GM18873 (cell line): ENCODE data around the gene CACFD1.

Experiments used
- ATAC-seq: cut with Tn5 transposase; IDR thresholded peaks from one replicate; pipeline ENCODE4 v1.9.1; 2021; ENCODE audit warnings: mild to moderate bottlenecking, moderate library complexity, moderate number of reproducible peaks; ENCODE audit not compliant: unreplicated experiment, low FRiP score

The CACFD1 gene

DNA sequence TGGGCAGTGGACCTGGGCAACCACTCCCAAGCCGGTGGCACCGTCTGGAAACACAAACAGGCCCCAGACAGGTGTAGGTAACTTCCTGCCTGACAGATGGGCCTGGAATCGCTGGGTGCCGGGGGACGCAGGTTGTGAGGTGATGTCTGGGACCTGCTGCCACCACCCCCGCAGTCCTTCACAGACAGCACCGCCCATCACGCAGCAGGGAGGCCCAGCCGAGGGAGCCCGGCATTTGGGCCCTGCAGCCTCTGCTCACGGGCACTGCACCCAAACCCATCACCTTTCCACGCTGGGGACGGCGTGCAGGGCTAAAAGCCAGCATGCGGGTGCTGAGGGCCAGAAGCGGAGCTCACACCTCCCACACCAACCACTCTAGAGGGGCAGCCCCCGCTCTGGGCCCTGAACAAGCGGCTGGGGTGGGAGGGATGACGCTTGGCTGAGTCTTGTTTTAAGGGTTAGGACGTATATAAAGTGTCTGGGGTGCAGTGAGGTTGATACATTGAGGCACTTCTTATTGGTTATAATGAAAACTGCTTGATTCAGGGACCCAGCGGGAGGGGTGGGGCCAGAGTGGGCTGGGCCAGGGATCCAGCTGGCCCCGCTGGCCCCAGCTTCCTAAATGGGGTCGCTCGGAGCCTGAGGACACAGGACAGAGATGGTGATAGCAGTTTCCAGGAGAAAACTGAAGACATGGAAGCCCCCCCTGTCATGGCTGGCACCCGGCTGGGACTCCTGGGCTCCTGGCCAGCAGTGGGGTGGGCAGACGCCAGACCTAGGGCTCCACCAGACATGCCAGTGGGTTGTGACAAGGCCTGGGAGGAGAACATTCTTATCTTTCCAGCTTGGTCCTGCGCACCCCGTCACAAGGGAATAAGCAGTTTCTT lies 53.7 kb downstream of the CACFD1 start:
- no peak for ATAC-seq

DNA sequence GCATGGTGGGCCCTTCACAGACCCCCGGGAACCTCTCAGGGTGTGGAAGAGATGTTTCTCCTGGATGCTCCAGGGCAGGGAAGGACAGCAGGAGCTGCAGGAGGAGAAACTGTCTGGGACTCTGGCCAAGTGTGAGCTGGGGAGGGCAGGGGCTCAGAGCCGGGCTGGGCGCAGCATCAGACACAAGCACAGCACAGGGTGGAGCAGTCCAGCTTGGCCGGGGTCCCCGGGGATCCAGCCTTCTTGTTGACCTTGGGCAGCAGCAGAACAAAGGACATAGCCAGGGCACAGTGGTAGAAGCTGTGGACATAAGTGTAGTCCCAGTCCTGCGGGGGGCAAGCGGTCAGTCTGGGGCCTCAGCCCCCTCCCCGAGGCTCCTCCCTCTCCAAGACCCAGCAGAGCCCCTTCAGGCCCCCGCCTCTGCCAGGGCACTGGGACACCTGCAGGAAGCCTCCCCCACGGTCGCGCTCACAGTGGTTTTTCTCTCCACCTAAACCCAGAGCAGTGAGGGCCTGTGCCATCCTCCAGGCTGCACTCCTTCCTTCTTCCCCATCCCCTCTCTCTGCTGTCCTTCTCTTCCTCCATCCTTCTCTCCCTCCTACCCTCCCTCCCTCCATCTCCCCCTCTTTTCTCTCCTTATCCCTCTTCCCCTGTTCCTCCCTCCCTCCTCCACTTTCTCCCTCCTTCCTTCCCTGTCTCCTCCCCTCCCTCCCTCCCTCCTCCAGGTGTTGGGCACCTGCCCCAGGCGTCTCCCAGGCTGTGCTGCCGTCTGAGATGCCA lies 54.9 kb downstream of the CACFD1 start:
- no peak for ATAC-seq

GRCh38 chr9:133515240-133515610 lies 55.4 kb downstream of the CACFD1 start:
- ATAC-seq: no peak

DNA sequence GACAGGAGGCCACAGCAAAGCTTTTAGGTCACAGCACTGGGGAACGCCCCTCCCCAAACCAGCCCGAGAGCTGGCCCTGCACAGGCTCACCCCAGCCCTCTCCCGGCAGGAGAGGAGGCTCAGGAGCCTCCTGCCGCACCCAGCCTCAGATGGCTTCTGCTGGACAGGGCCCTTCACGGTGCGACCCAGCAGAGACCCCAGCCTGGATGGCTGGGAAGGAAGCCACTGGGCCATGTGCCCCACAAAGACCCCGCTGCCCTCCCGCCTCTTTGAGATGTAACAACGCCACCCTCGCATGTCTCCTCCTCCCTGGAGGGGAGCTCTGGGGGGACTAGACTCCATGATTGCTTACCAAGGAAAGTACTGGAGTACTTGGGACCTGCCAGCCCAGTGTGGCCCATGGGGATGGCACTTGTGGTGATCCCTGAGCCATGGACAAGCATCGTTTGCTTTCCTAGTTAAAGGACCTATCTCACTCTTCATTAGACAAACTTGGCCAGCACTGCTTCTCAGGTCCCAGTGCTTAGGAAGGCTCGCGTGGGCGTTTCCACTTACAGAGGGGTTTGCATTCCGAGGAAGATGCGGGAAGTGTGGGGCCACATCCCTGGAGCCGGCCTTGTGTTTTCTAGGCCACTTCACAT lies 56.0 kb downstream of the CACFD1 start:
- ATAC-seq: no peak

DNA sequence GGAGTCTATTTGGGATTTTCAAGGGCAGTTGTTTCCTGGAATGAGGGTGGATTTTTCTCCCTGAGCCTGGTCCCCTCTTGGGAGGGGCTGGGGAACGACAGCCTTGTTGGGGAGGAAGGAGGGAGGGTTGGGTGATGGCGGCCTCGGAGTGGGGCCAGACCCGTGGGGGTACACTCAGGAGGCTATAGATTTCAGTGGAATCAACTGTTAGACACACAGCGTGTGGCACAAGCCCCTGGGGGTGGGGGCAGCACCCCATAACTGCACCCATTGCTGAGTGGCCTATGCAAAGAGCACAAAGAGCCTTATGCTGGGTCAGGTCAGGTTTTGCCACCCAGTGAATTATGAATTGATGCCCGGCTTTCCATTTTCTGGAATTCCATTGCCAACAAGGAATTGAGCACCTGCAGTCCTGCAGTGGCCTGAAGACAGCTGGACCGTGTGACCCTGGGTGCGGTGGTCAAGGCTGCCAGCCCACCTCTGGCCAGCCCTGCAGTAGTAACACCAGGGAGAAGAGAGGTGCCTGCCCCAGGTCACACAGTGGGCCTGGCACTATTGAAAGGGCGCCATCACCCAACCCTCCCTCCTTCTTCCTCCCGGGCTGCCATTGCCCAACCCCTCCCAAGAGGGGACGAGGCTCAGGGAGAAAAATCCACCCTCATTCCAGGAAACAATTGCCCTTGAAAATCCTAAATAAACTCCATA lies 56.6 kb downstream of the CACFD1 start:
- ATAC-seq: no peak

DNA sequence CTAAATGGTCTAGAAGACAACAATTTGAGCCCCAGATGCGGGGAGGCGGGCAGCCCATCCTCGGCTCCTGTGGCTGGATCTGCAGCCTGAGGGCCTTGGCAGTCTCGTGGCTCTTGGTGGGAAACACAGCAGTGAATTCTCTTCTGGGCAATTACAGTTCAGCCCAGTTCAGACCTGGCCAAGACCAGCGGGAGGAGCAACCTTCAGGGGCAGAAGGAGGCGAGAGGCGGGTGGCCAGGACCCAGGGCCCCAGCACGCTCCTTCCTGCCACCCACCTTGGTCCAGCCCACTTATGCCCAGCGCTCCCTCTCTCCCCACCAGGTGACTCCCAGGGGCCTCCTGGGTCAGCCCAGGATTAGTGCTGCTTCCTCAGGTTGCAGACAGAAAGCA lies 57.2 kb downstream of the CACFD1 start:
- no peak for ATAC-seq

- no peak for ATAC-seq
Measured at GRCh38 chr9:133517711-133518110, 57.9 kb downstream of the CACFD1 start.

DNA sequence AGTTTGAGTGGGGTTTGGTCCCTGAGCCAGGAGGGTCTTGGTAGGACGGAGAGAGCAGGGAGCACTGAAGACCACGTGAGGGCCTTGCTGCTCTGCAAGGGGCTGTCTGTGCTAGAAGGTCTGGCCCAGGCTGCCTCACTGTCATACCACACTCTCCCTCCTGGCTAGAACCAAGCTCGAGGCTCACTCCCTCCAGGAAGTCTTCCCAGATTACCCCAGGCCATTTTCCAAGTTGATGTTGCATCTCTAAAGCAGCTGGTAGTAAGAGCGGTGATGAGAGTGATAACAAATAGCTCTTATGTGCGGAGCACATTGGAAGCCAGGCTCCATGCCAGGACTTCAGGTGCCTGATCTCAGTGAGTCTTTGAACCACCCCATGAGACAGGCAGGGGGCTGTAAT lies 58.4 kb downstream of the CACFD1 start:
- no peak for ATAC-seq

- ATAC-seq: no peak
Measured at GRCh38 chr9:133518706-133519449, 59.1 kb downstream of the CACFD1 start.

GRCh38 chr9:133519693-133520092 lies 59.9 kb downstream of the CACFD1 start:
- ATAC-seq: no peak

GRCh38 chr9:133520121-133520835 lies 60.5 kb downstream of the CACFD1 start:
- no peak for ATAC-seq
